Measurements from ENCODE around the gene MEIKIN.
"Not testable (repeated sequence)": the region's sequence is repeated elsewhere in the genome, so short reads cannot be mapped to it uniquely, and the experiment has no call there.

Gene MEIKIN

DNA sequence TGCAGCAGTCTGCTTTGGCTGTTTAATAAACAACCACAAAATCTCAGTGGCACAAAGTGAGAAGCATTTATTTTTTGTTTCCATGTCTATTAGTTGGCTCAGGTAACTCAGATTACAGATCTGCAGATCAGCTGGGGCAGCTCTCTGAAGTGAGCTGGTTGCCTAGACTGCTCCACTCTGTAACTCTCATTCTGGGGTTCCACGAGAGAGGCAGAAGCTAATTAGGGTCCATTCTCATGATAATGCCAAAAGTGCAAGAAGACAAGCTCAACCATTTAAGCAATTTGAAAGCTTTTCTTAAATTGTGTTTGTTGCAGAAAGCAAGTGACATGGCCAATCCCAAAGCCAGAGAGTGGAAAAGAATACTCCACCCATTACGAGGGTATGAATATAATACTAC is 13.2 kb downstream of the MEIKIN start:
- peak; percentile 51 for DNase-seq (ENCODE audit: low read depth, low spot score)
- H3K36me3 ChIP-seq (ENCODE audit: insufficient read depth, insufficient read length, low read length): no peaks in the 10 kb centered on the region
- no peak overlapping the region for H3K9ac ChIP-seq (ENCODE audit: insufficient read length, low read depth)
- H3K27me3 ChIP-seq (ENCODE audit: insufficient read depth, insufficient read length): no peaks in the 10 kb centered on the region
- peaks cover 11% of the 10 kb centered on the region for H3K9me3 ChIP-seq (ENCODE audit: insufficient read depth, low read length)
- TF ChIP-seq YY1 (IDR thresholded peaks at IDR 0.05; ENCODE audit: insufficient read depth, insufficient read length): no peak
- no peak for TF ChIP-seq SUZ12 (IDR thresholded peaks at IDR 0.05; ENCODE audit: extremely low read depth, insufficient read depth, insufficient read length)
- TF ChIP-seq ZNF274 (IDR thresholded peaks at IDR 0.05; ENCODE audit: low read depth, low read length): no peak
- H3K4me1 ChIP-seq (ENCODE audit: insufficient read depth, insufficient read length): no peaks in the 10 kb centered on the region
- no peak overlapping the region for H3K4me3 ChIP-seq (ENCODE audit: insufficient read length, low read depth)

DNA sequence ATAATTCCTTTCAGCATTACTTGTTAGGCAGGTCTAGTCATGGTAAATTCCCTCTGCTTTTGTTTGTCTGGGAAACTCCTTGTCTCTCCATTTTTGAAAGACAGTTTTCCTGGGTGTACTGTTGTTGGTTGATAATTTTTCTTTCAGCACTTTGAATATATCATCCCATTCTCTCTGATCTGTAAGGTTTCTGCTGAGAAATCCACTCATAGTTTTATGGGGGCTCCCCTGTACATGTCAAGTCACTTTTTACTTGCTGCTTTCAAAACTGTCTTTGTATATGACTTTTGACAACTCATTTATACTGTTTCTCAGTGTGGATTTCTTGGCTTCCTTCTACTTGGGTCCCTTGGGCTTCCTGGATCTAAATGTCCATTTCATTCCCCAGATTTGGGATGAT is 16.5 kb downstream of the MEIKIN start:
- H3K27me3 ChIP-seq (ENCODE audit: insufficient read depth, insufficient read length): no peaks in the 10 kb centered on the region
- no peak overlapping the region for H3K4me3 ChIP-seq (ENCODE audit: insufficient read length, low read depth)
- H3K9me3 ChIP-seq (ENCODE audit: insufficient read depth, low read length): peaks cover 22% of the 10 kb centered on the region
- DNase-seq (ENCODE audit: low read depth, low spot score): no peak
- TF ChIP-seq SUZ12 (IDR thresholded peaks at IDR 0.05; ENCODE audit: extremely low read depth, insufficient read depth, insufficient read length) (no peak), YY1 (IDR thresholded peaks at IDR 0.05; ENCODE audit: insufficient read depth, insufficient read length) (no peak), ZNF274 (IDR thresholded peaks at IDR 0.05; ENCODE audit: low read depth, low read length) (no peak)
- no peak overlapping the region for H3K9ac ChIP-seq (ENCODE audit: insufficient read length, low read depth)
- no peaks in the 10 kb centered on the region for H3K4me1 ChIP-seq (ENCODE audit: insufficient read depth, insufficient read length)
- no peaks in the 10 kb centered on the region for H3K36me3 ChIP-seq (ENCODE audit: insufficient read depth, insufficient read length, low read length)

DNA sequence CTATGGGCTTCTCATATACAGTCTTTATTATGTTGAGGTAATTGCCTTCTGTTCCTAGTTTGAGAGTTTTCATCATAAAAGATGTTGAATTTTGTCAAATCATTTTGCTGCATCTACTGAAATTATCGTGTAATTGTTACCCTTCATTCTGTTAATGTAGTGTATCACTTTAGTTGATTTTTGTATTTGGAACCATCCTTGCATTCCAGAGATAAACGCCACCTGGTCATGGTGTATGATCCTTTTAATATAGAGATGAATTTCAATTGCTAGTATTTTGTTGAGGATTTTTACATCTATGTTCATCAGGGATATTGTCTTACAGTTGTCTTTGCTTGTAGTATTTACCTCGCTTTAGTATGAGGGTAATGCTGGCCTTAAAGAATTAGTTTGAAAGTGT is 19.3 kb downstream of the MEIKIN start:
- H3K9me3 ChIP-seq (ENCODE audit: insufficient read depth, low read length): peaks cover 22% of the 10 kb centered on the region
- H3K9ac ChIP-seq (ENCODE audit: insufficient read length, low read depth): no peak overlapping the region
- no peak overlapping the region for H3K4me3 ChIP-seq (ENCODE audit: insufficient read length, low read depth)
- no peak for DNase-seq (ENCODE audit: low read depth, low spot score)
- TF ChIP-seq YY1 (IDR thresholded peaks at IDR 0.05; ENCODE audit: insufficient read depth, insufficient read length): no peak
- no peak for TF ChIP-seq ZNF274 (IDR thresholded peaks at IDR 0.05; ENCODE audit: low read depth, low read length)
- TF ChIP-seq SUZ12 (IDR thresholded peaks at IDR 0.05; ENCODE audit: extremely low read depth, insufficient read depth, insufficient read length): no peak
- no peaks in the 10 kb centered on the region for H3K36me3 ChIP-seq (ENCODE audit: insufficient read depth, insufficient read length, low read length)
- no peaks in the 10 kb centered on the region for H3K4me1 ChIP-seq (ENCODE audit: insufficient read depth, insufficient read length)
- H3K27me3 ChIP-seq (ENCODE audit: insufficient read depth, insufficient read length): no peaks in the 10 kb centered on the region

DNA sequence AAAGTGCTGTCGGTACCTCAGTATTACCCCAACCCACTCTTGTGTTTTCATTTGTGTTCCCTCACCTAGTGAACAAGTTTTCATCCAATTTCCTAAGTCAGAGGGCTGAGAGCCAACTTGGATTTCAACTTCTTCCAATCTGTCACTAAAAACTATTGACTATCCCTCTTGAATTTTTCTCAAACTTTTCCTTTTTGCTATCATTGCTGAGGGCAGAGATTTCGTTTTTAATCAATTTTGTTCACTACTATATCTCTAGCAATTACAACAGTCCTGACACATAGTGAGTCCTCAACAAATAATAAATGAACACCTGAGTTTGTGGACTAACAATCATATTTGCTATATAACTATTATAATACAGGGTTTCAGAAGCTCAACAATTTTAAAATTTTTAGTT is 29.0 kb downstream of the MEIKIN start:
- no peak for DNase-seq (ENCODE audit: low read depth, low spot score)
- no peaks in the 10 kb centered on the region for H3K4me1 ChIP-seq (ENCODE audit: insufficient read depth, insufficient read length)
- TF ChIP-seq SUZ12 (IDR thresholded peaks at IDR 0.05; ENCODE audit: extremely low read depth, insufficient read depth, insufficient read length): no peak
- TF ChIP-seq ZNF274 (IDR thresholded peaks at IDR 0.05; ENCODE audit: low read depth, low read length): no peak
- H3K36me3 ChIP-seq (ENCODE audit: insufficient read depth, insufficient read length, low read length): no peaks in the 10 kb centered on the region
- no peaks in the 10 kb centered on the region for H3K9me3 ChIP-seq (ENCODE audit: insufficient read depth, low read length)
- H3K27me3 ChIP-seq (ENCODE audit: insufficient read depth, insufficient read length): no peaks in the 10 kb centered on the region
- no peak overlapping the region for H3K4me3 ChIP-seq (ENCODE audit: insufficient read length, low read depth)
- H3K9ac ChIP-seq (ENCODE audit: insufficient read length, low read depth): no peak overlapping the region

DNA sequence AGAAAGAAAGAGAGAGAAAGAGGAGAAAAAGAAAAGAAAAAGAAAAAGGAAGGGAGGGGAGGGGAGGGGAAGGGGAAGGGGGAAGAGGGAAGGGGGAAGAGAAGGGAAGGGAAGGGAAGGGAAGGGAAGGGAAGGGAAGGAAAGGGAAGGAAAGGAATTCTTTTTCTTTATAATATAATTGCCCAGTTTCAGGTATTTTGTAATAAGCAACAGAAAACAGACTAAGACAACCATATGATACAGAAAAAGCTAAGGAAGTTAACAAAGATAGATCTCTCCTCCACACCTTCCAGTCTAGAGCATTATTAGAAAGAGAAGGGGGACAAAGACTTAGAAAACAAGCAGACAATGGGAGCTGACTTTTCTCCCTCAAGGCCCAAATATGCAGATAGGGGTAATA is 31.0 kb downstream of the MEIKIN start:
- H3K4me3 ChIP-seq (ENCODE audit: insufficient read length, low read depth): no peak overlapping the region
- no peaks in the 10 kb centered on the region for H3K4me1 ChIP-seq (ENCODE audit: insufficient read depth, insufficient read length)
- TF ChIP-seq YY1 (IDR thresholded peaks at IDR 0.05; ENCODE audit: insufficient read depth, insufficient read length) (no peak), ZNF274 (IDR thresholded peaks at IDR 0.05; ENCODE audit: low read depth, low read length) (no peak), SUZ12 (IDR thresholded peaks at IDR 0.05; ENCODE audit: extremely low read depth, insufficient read depth, insufficient read length) (no peak)
- H3K36me3 ChIP-seq (ENCODE audit: insufficient read depth, insufficient read length, low read length): no peaks in the 10 kb centered on the region
- H3K27me3 ChIP-seq (ENCODE audit: insufficient read depth, insufficient read length): no peaks in the 10 kb centered on the region
- no peak for DNase-seq (ENCODE audit: low read depth, low spot score)
- no peaks in the 10 kb centered on the region for H3K9me3 ChIP-seq (ENCODE audit: insufficient read depth, low read length)
- no peak overlapping the region for H3K9ac ChIP-seq (ENCODE audit: insufficient read length, low read depth)

DNA sequence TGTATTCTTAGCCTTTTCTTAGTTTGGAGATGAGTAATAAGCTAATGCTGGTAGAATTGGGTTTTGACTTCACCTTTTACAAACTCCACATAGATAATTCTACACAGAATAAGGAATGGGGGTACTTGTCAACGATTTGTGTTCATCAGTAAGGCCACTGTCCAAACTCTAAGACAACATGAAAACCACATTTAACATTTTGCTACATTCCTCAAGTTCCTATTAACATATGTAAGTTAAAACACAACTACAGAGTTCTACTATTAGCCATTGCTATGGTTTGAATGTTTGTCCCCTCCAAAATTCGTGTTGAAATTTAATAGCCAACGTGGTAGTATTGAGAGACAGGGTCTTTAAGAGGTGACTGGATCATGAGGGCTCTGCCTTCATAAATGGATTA is 31.9 kb downstream of the MEIKIN start:
- TF ChIP-seq YY1 (IDR thresholded peaks at IDR 0.05; ENCODE audit: insufficient read depth, insufficient read length) (no peak), SUZ12 (IDR thresholded peaks at IDR 0.05; ENCODE audit: extremely low read depth, insufficient read depth, insufficient read length) (no peak), ZNF274 (IDR thresholded peaks at IDR 0.05; ENCODE audit: low read depth, low read length) (no peak)
- no peak for DNase-seq (ENCODE audit: low read depth, low spot score)
- Histone ChIP-seq H3K9me3 (ENCODE audit: insufficient read depth, low read length) (no peaks in the 10 kb centered on the region), H3K36me3 (ENCODE audit: insufficient read depth, insufficient read length, low read length) (no peaks in the 10 kb centered on the region), H3K27me3 (ENCODE audit: insufficient read depth, insufficient read length) (no peaks in the 10 kb centered on the region), H3K4me1 (ENCODE audit: insufficient read depth, insufficient read length) (no peaks in the 10 kb centered on the region), H3K9ac (ENCODE audit: insufficient read length, low read depth) (no peak overlapping the region), H3K4me3 (ENCODE audit: insufficient read length, low read depth) (no peak overlapping the region)

DNA sequence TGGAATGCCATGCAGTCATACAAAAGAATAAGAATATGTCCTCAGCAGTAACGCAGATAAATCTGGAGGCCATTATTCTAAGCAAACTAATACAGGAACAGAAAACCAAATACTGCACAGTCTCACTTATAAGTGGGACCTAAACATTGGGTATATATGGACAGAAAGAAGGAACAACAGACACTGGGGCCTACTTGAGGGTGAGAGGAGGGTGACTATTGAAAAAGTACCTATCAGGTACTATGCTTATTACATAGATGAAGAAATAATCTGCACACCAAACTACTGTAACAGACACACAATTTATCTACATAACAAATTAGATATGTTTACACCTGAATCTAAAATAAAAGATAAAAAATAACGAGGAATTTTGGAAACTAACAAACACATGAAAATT is 38.8 kb downstream of the MEIKIN start:
- H3K36me3 ChIP-seq (ENCODE audit: insufficient read depth, insufficient read length, low read length): no peaks in the 10 kb centered on the region
- H3K9me3 ChIP-seq (ENCODE audit: insufficient read depth, low read length): no peaks in the 10 kb centered on the region
- no peak for TF ChIP-seq SUZ12 (IDR thresholded peaks at IDR 0.05; ENCODE audit: extremely low read depth, insufficient read depth, insufficient read length)
- no peak for TF ChIP-seq ZNF274 (IDR thresholded peaks at IDR 0.05; ENCODE audit: low read depth, low read length)
- TF ChIP-seq YY1 (IDR thresholded peaks at IDR 0.05; ENCODE audit: insufficient read depth, insufficient read length): no peak
- H3K4me1 ChIP-seq (ENCODE audit: insufficient read depth, insufficient read length): no peaks in the 10 kb centered on the region
- no peak overlapping the region for H3K4me3 ChIP-seq (ENCODE audit: insufficient read length, low read depth)
- H3K9ac ChIP-seq (ENCODE audit: insufficient read length, low read depth): no peak overlapping the region
- no peaks in the 10 kb centered on the region for H3K27me3 ChIP-seq (ENCODE audit: insufficient read depth, insufficient read length)
- DNase-seq (ENCODE audit: low read depth, low spot score): no peak

DNA sequence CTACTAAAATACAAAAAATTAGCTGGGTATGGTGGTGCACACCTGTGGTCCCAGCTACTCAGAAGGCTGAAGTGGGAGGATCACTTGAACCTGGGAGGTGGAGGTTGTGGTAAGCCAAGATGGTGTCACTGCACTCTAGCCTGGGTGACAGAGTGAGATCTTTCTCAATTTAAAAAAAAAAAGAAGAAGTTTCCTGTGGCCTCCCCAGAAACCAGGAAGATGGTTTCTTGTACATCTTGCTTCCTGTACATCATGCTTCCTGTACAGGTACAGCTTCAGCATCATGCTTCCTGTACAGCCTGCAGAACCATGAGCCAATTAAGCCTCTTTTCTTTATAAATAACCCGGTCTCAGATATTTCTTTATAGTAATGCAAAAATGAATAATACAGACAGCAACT is 43.2 kb downstream of the MEIKIN start:
- not testable (repeated sequence) for H3K9me3 ChIP-seq (ENCODE audit: insufficient read depth, low read length)

More for the DNA sequence above, 43.2 kb downstream of the MEIKIN start:
- H3K9ac ChIP-seq (ENCODE audit: insufficient read length, low read depth); H3K4me1 ChIP-seq (ENCODE audit: insufficient read depth, insufficient read length); H3K4me3 ChIP-seq (ENCODE audit: insufficient read length, low read depth); H3K27me3 ChIP-seq (ENCODE audit: insufficient read depth, insufficient read length); DNase-seq (ENCODE audit: low read depth, low spot score); H3K36me3 ChIP-seq (ENCODE audit: insufficient read depth, insufficient read length, low read length): not testable (repeated sequence)

Measured in NT2/D1 (cell line).